Skeletal muscle cell (primary cell): ENCODE measurements around the gene FHIP1A.

Experiments
- DNase-seq: peaks from one replicate; pipeline ENCODE4 v3.0.0-alpha.2; 2010; ENCODE audit warnings: low read depth
- H3K4me3 ChIP-seq: 2 replicates; pipeline ENCODE4 v1.5.1; 2011; ENCODE audit warnings: low read depth, mild to moderate bottlenecking, control low read depth, low read length, moderate library complexity

FHIP1A gene

GRCh38 chr4:151415978-151416377, 7.0 kb downstream of the FHIP1A start:
- no peak overlapping the region for H3K4me3 ChIP-seq
- no peak for DNase-seq

- no peak for DNase-seq
- H3K4me3 ChIP-seq: no peak overlapping the region
Measured at GRCh38 chr4:151417164-151417571, 8.2 kb downstream of the FHIP1A start.

GRCh38 chr4:151417766-151418376, 8.9 kb downstream of the FHIP1A start:
- DNase-seq: no peak
- no peak overlapping the region for H3K4me3 ChIP-seq

GRCh38 chr4:151418385-151418784, 9.4 kb downstream of the FHIP1A start:
- peak; percentile 69 for DNase-seq

GRCh38 chr4:151418856-151419255, 9.9 kb downstream of the FHIP1A start:
- no peak overlapping the region for H3K4me3 ChIP-seq
- no peak for DNase-seq

More at GRCh38 chr4:151418385-151418784, 9.4 kb downstream of the FHIP1A start:
- H3K4me3 ChIP-seq: no peak overlapping the region

GRCh38 chr4:151420250-151420807, 11.4 kb downstream of the FHIP1A start:
- DNase-seq: no peak

GRCh38 chr4:151422854-151423253, 13.9 kb downstream of the FHIP1A start:
- no peak for DNase-seq
- H3K4me3 ChIP-seq: no peak overlapping the region

More at GRCh38 chr4:151420250-151420807, 11.4 kb downstream of the FHIP1A start:
- no peak overlapping the region for H3K4me3 ChIP-seq

- DNase-seq: no peak
Measured at GRCh38 chr4:151426513-151426912, 17.5 kb downstream of the FHIP1A start.

GRCh38 chr4:151427266-151427665, 18.3 kb downstream of the FHIP1A start:
- no peak for DNase-seq
- H3K4me3 ChIP-seq: no peak overlapping the region

More at GRCh38 chr4:151426513-151426912, 17.5 kb downstream of the FHIP1A start:
- no peak overlapping the region for H3K4me3 ChIP-seq

- H3K4me3 ChIP-seq: no peak overlapping the region
- DNase-seq: no peak
Measured at GRCh38 chr4:151428346-151428745, 19.4 kb downstream of the FHIP1A start.

GRCh38 chr4:151429957-151430570, 21.1 kb downstream of the FHIP1A start:
- H3K4me3 ChIP-seq: no peak overlapping the region
- no peak for DNase-seq

GRCh38 chr4:151430740-151431457, 21.9 kb downstream of the FHIP1A start:
- no peak overlapping the region for H3K4me3 ChIP-seq
- DNase-seq: no peak

GRCh38 chr4:151431728-151432127, 22.8 kb downstream of the FHIP1A start:
- no peak for DNase-seq
- no peak overlapping the region for H3K4me3 ChIP-seq

- H3K4me3 ChIP-seq: no peak overlapping the region
- DNase-seq: no peak
Measured at GRCh38 chr4:151432654-151433053, 23.7 kb downstream of the FHIP1A start.

- no peak overlapping the region for H3K4me3 ChIP-seq
- no peak for DNase-seq
Measured at GRCh38 chr4:151434183-151434860, 25.3 kb downstream of the FHIP1A start.

GRCh38 chr4:151436093-151436518, 27.1 kb downstream of the FHIP1A start:
- DNase-seq: no peak
- H3K4me3 ChIP-seq: no peak overlapping the region

GRCh38 chr4:151437505-151437904, 28.5 kb downstream of the FHIP1A start:
- no peak overlapping the region for H3K4me3 ChIP-seq
- DNase-seq: no peak

- no peak overlapping the region for H3K4me3 ChIP-seq
Measured at GRCh38 chr4:151438154-151438553, 29.2 kb downstream of the FHIP1A start.

GRCh38 chr4:151439320-151439719, 30.3 kb downstream of the FHIP1A start:
- no peak overlapping the region for H3K4me3 ChIP-seq
- no peak for DNase-seq

More at GRCh38 chr4:151438154-151438553, 29.2 kb downstream of the FHIP1A start:
- no peak for DNase-seq

GRCh38 chr4:151442002-151442401, 33.0 kb downstream of the FHIP1A start:
- H3K4me3 ChIP-seq: no peak overlapping the region
- DNase-seq: no peak
